HCT116 (cell line): ENCODE data around the gene NDUFB6.
"Not testable (repeated sequence)": the region's sequence is repeated elsewhere in the genome, so short reads cannot be mapped to it uniquely, and the experiment has no call there.

Experiments
- EGR1 ChIP-seq: IDR thresholded peaks from 2 replicates; pipeline ENCODE4 v1.6.1; 2012; ENCODE audit warnings: low read depth
- EZH2 ChIP-seq: fragments of 200-600 bp; sonication (generic); IDR thresholded peaks from 2 replicates; pipeline ENCODE4 v1.6.1; 2017; ENCODE audit warnings: antibody characterized with exemption, mixed run types
- POLR2A ChIP-seq: IDR thresholded peaks from 2 replicates; pipeline ENCODE4 v1.7.0; 2011; ENCODE audit warnings: borderline replicate concordance; ENCODE audit not compliant: insufficient read depth, insufficient read length; ENCODE audit errors: extremely low read depth
- POLR2AphosphoS5 ChIP-seq: IDR thresholded peaks from 2 replicates; pipeline ENCODE4 v1.6.1; 2011; ENCODE audit warnings: mild to moderate bottlenecking, low read depth, low read length, moderate library complexity
- TCF7L2 ChIP-seq: IDR thresholded peaks from 2 replicates; pipeline ENCODE4 v1.7.0; 2011; ENCODE audit warnings: borderline replicate concordance, inconsistent platforms; ENCODE audit not compliant: insufficient read depth, insufficient read length; ENCODE audit errors: extremely low read depth
- ZNF274 ChIP-seq: fragments of 200-500 bp; sonication (Bioruptor generic); IDR thresholded peaks from 2 replicates; pipeline ENCODE4 v1.6.1; 2014; ENCODE audit warnings: mild to moderate bottlenecking, low read depth, low read length, inconsistent platforms
- TF ChIP-seq, protein P1 (sequence below), 3 experiments: fragments of 200-600 bp in 1 of 3; sonication (generic) in 1 of 3; IDR thresholded peaks in 2 of 3; conservative IDR thresholded peaks in 1 of 3; 2 replicates each; pipeline ENCODE4 v1.5.1; 2012 to 2017; ENCODE audit warnings: low read depth in 2 of 3, low read length in 2 of 3, antibody characterized with exemption in 1 of 3, borderline replicate concordance in 1 of 3, control low read depth in 1 of 3, mild to moderate bottlenecking in 1 of 3, mixed read lengths in 1 of 3, mixed run types in 1 of 3, moderate library complexity in 1 of 3; ENCODE audit not compliant: insufficient read depth in 1 of 3
- TF ChIP-seq, protein P2 (sequence below): IDR thresholded peaks from 2 replicates; pipeline ENCODE4 v1.6.1; 2011; ENCODE audit warnings: mild to moderate bottlenecking, low read length, moderate library complexity; ENCODE audit not compliant: insufficient replicate concordance; ENCODE audit errors: extremely low read depth
- TF ChIP-seq, protein P3 (sequence below): IDR thresholded peaks from 2 replicates; pipeline ENCODE4 v1.6.1; 2012

DNA sequence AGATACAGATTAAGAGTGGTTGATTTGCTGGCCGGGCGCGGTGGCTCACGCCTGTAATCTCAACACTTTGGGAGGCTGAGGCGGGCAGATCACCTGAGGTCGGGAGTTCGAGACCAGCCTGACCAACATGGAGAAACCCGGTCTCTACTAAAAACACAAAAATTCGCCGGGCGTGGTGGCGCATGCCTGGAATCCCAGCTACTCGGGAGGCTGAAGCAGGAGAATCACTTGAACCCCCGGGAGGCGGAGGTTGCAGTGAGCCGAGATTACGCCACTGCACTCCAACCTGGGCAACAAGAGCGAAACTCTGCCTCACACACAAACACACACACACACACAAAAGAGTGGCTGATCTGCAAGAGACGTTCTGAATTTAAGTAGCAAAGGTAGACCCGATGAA, 24.7 kb downstream of the NDUFB6 start:
- TF ChIP-seq, protein P1, sequence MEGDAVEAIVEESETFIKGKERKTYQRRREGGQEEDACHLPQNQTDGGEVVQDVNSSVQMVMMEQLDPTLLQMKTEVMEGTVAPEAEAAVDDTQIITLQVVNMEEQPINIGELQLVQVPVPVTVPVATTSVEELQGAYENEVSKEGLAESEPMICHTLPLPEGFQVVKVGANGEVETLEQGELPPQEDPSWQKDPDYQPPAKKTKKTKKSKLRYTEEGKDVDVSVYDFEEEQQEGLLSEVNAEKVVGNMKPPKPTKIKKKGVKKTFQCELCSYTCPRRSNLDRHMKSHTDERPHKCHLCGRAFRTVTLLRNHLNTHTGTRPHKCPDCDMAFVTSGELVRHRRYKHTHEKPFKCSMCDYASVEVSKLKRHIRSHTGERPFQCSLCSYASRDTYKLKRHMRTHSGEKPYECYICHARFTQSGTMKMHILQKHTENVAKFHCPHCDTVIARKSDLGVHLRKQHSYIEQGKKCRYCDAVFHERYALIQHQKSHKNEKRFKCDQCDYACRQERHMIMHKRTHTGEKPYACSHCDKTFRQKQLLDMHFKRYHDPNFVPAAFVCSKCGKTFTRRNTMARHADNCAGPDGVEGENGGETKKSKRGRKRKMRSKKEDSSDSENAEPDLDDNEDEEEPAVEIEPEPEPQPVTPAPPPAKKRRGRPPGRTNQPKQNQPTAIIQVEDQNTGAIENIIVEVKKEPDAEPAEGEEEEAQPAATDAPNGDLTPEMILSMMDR (IDR thresholded peaks at IDR 0.05 in 2 of 3, conservative IDR thresholded peaks at IDR 0.05 in 1 of 3; ENCODE audit: borderline replicate concordance in 1 of 3, insufficient read depth in 1 of 3, low read depth in 2 of 3, low read length in 2 of 3), result not testable (repeated sequence)
- TF ChIP-seq ZNF274, EZH2, POLR2A, EGR1, POLR2AphosphoS5, TCF7L2: not testable (repeated sequence)
- TF ChIP-seq, protein P2, sequence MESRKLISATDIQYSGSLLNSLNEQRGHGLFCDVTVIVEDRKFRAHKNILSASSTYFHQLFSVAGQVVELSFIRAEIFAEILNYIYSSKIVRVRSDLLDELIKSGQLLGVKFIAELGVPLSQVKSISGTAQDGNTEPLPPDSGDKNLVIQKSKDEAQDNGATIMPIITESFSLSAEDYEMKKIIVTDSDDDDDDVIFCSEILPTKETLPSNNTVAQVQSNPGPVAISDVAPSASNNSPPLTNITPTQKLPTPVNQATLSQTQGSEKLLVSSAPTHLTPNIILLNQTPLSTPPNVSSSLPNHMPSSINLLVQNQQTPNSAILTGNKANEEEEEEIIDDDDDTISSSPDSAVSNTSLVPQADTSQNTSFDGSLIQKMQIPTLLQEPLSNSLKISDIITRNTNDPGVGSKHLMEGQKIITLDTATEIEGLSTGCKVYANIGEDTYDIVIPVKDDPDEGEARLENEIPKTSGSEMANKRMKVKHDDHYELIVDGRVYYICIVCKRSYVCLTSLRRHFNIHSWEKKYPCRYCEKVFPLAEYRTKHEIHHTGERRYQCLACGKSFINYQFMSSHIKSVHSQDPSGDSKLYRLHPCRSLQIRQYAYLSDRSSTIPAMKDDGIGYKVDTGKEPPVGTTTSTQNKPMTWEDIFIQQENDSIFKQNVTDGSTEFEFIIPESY, result not testable (repeated sequence)
- TF ChIP-seq, protein P3, sequence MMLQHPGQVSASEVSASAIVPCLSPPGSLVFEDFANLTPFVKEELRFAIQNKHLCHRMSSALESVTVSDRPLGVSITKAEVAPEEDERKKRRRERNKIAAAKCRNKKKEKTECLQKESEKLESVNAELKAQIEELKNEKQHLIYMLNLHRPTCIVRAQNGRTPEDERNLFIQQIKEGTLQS, result not testable (repeated sequence)
